ENCODE measurements around the gene BUD31.
"Not testable (repeated sequence)": the region's sequence is repeated elsewhere in the genome, so short reads cannot be mapped to it uniquely, and the experiment has no call there.

Gene BUD31

DNA sequence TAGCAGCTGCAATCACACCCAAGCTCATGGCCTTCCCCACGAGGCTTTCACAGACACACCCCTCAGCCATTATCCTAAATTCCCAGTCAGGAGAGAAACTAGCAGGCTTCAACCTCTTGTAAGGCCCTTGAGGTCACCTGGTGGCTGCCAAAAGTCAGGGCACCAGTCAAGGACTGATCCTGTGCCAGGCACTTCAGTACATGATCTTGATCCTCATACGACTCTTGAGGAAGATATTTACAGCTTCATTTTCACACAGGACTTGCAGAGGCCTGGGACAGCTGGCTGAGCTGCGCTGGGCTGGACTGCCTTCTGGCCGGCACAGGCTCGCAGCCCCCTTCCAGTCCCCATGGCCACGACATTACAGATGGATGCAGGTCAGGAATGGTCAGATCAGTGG, 9.2 kb upstream of the BUD31 start:
- no peak for DNase-seq (ENCODE audit: low read depth)

DNA sequence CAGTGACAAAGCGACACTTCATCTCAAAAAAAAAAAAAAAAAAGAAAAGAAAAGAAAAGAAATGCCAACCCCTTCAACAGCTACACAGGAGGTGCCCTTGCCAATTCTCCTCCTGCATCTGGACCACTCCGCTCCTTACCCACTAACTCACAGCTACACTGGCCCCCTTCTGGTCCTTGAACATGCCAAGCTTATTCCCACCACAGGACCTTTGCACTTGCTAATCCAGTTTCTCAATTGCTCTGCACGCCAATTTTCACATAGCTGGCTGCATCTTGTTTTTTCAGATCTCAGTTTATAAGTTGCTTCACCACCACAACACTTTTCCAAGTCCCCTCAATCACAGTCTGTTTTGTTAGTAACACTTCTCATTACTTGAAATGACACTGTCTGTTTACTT, 5.9 kb upstream of the BUD31 start:
- DNase-seq (ENCODE audit: low read depth), result no peak

DNA sequence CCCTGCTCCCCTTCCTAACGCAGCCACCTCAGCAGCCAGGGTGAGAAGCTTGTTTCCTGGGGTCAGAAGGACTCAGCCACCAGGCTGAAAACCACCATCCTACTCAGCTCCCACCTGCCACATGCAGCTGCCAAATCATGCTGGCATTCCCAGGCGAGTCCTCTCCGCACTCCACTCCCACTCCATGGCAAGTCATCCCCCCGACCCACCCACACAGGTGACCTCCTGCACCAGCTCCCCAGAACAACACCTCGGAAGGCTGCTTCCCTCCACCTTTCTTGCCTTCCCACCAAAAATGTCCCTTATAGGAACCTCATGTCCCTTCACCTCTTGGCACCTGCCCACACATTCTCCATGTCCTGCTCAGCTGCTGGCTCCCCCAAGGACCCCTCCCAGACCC, 5.0 kb upstream of the BUD31 start:
- DNase-seq (ENCODE audit: low read depth), result no peak

DNA sequence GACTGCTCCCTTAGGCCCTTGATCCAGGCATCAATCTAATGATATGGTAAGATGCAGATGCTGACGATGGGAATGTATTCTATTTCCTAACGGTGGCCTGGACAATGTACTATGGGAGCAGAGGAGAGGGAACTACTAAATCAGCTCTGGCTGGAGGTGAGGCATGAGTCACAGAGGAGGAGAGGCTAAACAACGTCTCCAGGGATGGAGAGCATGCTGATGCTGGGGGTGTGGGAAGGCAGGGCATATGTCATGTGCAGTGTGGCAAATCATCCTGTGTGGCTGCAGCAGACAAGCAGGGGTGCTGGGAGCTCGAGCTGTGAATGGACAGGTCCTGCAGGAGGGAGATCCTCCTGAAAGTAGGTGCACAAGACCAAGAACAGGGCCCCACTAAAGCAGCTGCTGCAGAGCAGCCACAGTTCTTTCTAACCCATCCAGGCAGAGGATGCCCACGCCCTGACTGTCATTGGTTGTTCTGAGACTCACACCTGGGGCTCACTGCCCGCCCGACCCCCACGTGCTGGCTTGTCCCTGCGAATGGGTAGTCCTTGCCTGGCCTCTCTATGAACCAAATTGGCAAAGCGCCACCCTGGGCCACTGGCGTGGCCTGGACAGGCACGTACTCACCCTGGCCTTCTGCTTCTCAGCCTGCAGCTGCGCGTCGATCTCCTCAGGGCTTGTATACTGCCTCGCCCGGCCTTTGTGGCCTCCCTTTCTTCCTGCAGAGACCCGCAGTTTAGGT, 4.4 kb upstream of the BUD31 start:
- no peak for DNase-seq (ENCODE audit: low read depth)

DNA sequence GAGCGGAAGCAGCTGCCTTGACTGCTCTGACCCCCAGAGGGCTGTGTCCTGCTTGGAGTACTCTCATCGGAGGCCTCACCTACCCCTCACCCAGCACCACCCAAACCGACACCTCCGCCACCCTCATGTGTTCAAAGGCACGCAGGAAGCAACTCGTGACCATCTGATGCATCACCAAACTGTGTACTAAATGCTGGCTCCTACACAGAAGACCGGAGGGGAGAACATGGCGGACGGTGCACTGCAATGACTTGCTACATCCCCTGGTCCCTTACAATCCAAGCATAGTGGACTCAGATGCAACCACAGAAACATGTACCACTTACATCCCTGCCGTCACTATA, 3.8 kb upstream of the BUD31 start:
- DNase-seq (ENCODE audit: low read depth), result no peak

DNA sequence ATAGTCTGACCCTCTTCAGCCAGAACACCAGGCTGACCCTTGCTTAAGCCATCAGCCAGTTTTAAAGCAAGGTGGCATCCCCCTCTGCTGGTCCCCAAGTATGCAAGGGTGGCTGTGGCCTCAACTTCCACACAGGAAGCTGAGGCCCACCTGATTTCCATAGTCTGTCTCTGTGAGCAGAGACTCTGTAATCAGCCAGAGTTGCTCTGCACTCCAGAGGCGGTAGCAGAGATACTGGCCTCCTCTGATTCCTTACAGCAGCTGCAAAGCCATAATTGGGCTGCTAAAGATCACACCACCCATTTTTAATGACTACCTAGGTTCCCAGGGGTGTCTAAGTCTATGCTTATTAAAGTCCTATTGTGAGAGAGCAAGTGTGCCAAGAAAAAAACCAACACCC, 2.2 kb upstream of the BUD31 start:
- DNase-seq (ENCODE audit: low read depth), result no peak

DNA sequence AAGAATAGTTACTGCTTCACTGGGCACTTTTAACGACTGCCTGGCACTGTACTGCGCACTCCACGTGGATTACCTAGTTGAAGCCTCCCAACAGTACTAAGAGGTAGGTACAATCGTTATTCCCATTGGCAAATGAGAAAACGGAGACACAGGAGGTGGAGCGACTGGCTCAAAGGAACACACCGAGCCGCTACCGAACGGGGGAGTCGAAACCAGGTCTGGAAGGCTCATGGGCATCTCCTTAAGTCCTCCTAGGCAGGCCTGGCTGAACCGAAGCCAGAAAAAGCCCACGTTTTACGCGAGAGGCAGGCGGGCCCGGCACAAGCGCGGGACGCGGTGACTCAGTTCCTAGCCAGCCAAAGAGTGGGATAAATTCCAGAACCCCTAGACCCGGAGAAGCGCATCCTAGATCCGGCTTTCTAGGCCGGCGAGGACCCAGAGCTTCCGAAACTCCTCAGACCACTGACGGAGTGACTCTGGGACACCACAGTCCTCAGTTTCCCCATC, 844 bp upstream of the BUD31 start:
- DNase-seq (ENCODE audit: low read depth), result peak; percentile 18

DNA sequence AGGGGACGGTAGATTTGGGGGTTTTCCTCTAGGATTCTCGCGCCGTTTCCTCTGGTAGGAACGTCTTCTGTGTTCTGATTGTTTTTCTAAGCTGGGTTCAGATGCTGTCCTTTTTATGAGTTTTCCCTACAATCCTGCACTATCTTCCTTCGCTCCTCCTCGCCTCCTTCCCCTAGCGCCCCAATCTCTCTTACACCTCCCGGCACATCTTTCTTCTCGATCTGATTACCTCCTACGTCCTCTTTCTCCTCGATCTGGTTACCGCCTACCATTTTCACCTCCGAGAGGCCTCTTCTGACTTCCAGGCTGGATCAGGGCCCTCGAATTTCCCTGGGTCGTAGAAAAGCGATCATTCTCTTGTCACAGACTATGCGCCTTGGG, 413 bp downstream of the BUD31 start:
- no peak for DNase-seq (ENCODE audit: low read depth)

DNA sequence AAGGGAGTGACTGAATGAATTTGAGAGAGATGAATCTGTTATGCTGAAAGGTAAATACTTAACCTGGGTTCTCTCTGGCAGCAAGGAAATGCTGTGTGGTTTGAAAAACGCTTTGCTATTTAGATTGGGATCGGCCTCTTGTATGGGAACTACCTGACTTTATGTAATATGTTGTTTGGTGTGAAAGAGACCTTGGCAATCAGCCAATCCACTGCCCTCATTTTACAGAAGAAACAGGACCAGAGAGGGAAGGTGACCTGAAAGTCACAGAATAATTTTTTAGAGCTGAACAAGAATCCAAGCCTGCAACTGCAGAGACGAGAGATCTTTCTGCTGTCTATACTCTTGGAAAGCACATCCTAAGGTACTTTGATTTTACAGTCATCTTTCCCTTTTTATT, 1.0 kb downstream of the BUD31 start:
- no peak for DNase-seq (ENCODE audit: low read depth)

DNA sequence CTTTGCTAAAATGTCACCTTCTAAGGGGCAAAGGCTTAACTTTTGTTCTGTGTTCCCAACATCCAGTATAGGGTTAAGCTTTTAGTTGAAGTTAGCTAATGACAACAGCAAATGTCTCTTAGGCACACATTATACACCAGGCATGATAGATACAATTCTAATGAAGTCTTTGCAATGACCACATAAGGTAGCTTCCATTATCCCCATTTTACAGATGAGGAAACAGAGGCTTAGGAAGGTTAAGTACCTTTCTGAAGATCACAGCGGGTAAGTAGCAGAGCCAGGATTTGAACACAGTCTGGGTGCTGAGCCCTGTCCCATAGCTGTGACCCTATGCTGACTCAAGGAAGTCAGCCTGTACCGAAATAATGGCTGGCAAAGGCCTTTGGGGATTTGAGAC, 1.9 kb downstream of the BUD31 start:
- DNase-seq (ENCODE audit: low read depth), result no peak

DNA sequence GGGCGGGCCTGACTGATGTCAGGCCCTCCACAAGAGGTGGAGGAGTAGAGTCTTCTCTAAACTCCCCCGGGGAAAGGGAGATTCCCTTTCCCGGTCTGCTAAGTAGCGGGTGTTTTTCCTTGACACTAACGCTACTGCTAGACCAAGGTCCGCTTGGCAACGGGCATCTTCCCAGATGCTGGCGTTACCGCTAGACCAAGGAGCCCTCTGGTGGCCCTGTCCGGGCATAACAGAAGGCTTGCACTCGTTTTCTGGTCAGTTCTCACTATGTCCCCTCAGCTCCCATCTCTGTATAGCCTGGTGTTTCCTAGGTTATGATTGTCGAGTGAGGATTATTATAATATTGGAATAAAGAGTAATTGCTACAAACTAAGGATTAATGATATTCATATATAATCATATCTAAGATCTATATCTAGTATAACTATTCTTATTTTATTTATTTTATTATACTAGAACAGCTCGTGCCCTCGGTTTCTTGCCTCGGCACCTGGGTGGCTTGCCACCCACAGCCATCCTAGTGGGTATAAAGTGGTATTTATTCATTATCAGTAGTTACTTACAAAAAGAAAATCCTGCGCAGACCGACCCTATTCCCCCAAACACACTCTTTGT, 6.9 kb downstream of the BUD31 start:
- not testable (repeated sequence) for DNase-seq (ENCODE audit: low read depth)

DNA sequence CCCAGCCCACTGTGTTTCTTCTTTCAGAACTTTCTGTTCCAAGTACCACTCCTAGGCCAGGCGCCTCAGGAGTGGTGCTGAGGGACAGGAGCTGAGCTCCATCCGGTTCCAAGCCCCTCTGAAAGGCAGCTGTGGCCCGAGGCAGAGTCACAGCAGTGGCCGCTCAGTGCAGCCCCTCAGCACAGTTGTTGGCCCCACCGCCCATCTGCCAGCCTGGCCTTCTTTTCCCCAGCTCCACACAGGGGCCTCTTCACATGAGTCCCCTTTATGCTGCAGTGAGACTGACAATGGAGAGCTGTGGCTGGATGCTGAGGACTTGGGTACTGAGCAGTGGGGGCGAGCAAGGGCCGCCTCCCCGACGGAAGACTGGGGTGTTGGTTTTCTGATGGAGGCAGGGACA, 9.5 kb downstream of the BUD31 start:
- DNase-seq (ENCODE audit: low read depth), result no peak

DNA sequence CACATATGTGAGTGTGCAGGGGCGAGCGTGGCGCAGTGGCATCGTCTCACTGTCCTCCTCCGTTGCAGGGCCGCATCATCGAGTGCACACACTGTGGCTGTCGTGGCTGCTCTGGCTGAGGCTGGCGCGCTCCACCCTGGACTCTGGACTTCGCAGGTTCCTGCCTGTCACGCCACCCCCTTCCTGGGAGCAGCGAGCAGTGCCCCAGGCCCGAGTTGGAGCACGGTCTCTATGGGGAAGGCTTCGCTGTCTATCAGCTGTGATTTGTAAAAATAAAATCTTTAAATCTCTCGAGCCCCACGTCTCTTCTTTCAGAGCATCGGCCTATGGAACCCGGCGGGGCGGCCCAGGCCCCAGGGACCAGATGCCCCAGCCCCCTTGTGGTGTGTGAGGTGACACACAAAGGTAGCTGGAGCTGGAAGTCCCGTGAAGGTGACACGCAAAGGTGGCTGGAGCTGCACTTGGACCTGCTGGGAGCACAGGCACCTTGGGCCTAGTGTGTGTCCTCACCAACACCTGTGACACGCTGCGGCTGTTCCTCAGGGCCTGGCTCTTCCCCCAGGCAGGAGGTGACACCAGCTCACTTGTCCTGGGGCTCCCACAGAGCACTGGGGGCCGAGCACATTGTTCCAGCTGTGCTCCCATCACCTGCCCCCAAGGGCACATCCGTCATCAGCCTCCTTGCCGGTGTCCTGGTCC, 10.7 kb downstream of the BUD31 start:
- DNase-seq (ENCODE audit: low read depth), result no peak

DNA sequence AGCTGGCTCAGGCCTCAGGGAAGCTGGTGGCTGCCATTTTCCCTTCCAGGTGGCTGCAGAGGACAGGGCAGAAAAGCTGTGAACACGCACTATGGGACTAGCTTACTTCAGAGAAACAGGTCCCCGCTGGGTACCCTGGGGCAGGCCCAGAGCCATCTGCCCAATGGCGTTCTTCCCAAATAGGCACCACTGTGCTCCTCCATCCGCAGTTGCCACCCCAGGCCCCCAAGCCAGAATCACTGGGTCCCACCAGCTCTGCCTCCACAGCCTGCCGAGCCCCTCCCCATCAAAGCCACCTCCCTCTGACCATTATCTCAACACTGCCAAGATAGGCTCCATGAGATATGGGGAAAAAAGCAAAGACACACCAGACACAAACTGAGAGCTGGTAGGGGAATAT, 11.4 kb downstream of the BUD31 start:
- DNase-seq (ENCODE audit: low read depth), result no peak

DNA sequence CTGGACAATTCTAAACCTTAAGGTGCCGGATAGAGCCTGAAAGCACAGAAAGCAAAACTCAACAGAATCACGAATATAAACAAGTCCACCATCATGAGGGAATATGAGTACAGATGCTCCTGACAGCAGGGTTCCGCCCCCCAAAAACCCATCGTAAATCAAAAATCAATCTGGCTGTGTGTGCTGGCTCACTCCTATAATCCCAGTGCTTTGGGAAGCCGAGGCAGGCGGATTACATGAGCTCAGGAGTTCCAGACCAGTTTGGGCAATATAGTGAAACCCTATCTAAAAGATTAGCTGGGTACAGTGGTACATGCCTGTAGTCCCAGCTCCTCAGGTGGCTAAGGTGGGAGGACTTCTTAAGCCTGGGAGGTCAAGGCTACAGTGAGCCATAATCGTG, 12.2 kb downstream of the BUD31 start:
- no peak for DNase-seq (ENCODE audit: low read depth)

DNA sequence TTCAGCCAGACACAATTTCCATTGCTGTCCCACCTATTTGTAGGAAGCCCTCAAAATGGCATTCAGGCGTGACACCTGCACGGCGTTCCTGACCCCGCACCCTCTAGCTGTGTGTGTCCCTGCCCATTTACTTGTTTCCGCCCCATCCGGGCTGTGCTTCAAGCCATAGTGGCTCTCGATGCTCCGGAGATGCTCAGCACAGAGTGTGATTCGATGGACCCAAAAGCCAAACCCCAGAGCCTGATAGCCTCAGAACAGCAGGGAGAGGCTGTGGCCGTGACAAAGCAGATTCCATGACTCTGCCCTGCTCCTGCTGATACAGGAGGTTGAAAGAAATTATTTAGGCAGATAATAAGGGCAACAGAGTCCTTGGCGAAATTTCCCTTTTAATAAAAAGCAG, 13.4 kb downstream of the BUD31 start:
- DNase-seq (ENCODE audit: low read depth), result no peak

DNA sequence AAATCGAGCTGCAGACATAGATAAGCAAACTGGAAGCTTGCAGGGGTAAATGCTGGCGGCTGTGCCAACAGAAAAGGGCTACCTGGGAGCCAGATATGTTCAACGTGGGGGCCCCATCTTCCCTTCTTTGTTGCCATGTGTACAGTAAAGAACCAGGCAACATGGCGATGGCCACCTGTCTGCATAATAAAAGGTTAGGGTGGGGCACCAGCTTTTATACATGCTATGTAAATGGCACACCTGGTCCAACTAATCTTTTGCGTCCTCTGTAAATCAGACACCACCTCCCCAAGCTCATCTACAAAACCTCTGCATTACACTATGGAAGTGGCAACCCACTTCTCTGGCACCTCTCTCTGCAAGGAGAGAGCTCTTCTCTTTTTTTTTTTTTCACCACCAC, 13.9 kb downstream of the BUD31 start:
- no peak for DNase-seq (ENCODE audit: low read depth)

DNA sequence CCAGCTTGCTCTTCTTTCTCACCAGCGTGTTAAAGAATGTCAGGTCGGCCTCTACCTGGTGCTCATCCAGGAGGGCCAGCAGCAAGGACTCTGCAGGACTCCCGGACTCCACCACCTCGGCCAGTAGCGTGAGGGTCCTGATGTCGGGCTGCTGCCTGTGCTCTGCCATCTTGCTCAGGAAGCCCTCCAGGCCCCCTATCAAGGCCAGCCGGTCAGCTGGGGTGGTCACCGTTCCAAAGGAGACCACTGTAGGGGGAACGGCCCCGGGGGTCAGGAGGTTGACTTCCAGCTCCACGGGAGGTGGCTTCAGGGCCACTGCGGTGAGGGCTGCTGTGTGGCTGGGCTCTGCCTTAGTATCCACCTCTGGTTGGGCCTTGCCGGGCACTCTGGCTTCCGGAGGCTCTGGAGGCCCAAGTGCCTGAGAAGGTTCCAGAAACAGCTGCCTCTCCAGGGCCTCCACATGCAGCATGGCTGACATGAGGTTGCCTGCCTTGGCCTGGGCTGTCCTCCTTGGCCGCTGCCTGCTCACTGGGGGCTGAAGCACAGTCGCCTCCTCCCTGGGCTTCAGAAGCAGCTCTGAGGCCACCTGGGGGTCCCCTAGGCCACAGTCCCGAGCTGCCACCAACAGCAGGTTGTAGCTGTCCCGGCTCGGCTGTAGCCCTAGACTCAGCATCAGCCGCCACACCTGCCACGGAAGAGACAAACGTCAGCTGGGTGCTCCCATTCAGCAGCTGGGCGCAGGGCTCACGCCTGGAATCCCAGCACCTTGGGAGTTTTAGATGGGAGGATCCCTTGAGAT, 16.4 kb downstream of the BUD31 start:
- no peak for DNase-seq (ENCODE audit: low read depth)

DNA sequence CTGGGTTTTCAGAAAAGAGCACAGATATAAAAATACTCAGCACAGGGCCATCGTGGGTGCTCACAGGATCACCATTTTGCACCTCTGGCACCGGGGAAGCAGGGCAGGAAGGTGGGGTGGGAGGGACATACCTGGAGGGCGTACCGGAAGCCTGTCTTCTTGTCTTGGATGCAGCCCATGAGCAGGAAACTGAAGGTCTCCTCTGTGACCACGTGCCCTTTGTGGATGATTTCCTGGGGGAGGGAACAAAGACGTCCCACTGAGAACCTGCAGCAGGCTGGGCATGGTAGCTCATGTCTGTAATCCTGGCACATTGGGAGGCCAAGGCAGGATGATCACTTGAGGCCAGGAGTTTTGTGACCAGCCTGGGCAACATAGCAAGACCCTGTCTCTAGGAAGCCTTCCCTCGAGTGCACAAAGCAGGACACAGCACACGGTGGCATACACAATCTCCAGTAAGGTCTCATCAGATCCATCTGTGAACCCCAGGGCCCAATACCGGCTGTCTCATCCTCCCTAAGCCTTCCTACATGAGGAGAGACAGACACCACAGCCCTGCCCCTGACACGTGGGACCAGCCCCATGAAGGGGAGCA, 20.3 kb downstream of the BUD31 start:
- no peak for DNase-seq (ENCODE audit: low read depth)

DNA sequence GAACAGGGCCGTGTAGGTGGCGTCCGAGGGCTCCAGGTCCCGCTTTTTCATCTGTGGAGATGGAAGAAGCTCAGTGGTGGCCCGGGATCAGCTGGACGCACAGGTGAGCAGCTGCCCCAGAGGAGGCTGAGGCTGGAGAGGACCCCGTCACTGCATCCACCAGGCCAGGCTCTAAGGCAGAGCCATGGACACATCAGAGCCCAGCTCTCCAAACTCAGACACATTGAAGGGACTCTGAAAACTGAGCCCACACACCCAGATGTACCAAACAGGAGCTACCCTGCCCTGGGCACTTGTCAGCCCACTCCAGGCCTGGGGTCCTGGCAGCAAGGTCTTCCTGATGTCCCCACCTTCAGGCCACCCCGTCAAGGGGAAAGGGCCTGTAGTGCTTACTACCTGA, 21.0 kb downstream of the BUD31 start:
- DNase-seq (ENCODE audit: low read depth), result no peak

DNA sequence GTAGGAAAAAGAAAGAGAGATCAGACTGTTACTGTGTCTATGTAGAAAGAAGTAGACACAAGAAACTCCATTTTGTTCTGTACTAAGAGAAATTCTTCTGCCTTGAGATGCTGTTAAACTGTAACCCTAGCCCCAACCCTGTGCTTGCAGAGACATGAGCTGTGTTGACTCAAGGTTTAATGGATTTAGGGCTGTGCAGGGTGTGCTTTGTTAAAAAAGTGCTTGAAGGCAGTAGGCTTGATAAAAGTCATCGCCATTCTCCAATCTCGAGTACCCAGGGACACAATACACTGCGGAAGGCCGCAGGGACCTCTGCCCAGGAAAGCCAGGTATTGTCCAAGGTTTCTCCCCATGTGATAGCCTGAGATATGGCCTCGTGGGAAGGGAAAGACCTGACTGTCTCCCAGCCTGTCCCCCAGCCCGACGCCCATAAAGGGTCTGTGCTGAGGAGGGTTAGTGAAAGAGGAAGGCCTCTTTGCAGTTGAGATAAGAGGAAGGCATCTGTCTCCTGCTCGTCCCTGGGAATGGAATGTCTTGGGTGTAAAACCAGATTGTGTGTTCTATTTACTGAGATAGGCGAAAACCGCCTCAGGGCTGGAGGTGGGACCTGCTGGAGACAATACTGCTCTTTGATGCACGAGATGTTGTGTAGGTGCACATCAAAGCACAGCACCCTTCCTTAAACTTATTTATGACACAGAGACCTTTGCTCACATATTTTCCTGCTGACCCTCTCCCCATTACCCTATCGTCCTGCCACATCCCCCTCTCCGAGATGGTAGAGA, 23.2 kb downstream of the BUD31 start:
- DNase-seq (ENCODE audit: low read depth), result not testable (repeated sequence)
